ENCODE data around the gene ZFYVE9.

- TF ChIP-seq ZNF274 (IDR thresholded peaks at IDR 0.05; ENCODE audit: borderline replicate concordance, low read depth, low read length): no peak
- TF ChIP-seq CREB1 (IDR thresholded peaks at IDR 0.05): no peak
- no peak for TF ChIP-seq CREB1 (CRISPR knock-in tag; IDR thresholded peaks at IDR 0.05)
- TF ChIP-seq, protein P1, sequence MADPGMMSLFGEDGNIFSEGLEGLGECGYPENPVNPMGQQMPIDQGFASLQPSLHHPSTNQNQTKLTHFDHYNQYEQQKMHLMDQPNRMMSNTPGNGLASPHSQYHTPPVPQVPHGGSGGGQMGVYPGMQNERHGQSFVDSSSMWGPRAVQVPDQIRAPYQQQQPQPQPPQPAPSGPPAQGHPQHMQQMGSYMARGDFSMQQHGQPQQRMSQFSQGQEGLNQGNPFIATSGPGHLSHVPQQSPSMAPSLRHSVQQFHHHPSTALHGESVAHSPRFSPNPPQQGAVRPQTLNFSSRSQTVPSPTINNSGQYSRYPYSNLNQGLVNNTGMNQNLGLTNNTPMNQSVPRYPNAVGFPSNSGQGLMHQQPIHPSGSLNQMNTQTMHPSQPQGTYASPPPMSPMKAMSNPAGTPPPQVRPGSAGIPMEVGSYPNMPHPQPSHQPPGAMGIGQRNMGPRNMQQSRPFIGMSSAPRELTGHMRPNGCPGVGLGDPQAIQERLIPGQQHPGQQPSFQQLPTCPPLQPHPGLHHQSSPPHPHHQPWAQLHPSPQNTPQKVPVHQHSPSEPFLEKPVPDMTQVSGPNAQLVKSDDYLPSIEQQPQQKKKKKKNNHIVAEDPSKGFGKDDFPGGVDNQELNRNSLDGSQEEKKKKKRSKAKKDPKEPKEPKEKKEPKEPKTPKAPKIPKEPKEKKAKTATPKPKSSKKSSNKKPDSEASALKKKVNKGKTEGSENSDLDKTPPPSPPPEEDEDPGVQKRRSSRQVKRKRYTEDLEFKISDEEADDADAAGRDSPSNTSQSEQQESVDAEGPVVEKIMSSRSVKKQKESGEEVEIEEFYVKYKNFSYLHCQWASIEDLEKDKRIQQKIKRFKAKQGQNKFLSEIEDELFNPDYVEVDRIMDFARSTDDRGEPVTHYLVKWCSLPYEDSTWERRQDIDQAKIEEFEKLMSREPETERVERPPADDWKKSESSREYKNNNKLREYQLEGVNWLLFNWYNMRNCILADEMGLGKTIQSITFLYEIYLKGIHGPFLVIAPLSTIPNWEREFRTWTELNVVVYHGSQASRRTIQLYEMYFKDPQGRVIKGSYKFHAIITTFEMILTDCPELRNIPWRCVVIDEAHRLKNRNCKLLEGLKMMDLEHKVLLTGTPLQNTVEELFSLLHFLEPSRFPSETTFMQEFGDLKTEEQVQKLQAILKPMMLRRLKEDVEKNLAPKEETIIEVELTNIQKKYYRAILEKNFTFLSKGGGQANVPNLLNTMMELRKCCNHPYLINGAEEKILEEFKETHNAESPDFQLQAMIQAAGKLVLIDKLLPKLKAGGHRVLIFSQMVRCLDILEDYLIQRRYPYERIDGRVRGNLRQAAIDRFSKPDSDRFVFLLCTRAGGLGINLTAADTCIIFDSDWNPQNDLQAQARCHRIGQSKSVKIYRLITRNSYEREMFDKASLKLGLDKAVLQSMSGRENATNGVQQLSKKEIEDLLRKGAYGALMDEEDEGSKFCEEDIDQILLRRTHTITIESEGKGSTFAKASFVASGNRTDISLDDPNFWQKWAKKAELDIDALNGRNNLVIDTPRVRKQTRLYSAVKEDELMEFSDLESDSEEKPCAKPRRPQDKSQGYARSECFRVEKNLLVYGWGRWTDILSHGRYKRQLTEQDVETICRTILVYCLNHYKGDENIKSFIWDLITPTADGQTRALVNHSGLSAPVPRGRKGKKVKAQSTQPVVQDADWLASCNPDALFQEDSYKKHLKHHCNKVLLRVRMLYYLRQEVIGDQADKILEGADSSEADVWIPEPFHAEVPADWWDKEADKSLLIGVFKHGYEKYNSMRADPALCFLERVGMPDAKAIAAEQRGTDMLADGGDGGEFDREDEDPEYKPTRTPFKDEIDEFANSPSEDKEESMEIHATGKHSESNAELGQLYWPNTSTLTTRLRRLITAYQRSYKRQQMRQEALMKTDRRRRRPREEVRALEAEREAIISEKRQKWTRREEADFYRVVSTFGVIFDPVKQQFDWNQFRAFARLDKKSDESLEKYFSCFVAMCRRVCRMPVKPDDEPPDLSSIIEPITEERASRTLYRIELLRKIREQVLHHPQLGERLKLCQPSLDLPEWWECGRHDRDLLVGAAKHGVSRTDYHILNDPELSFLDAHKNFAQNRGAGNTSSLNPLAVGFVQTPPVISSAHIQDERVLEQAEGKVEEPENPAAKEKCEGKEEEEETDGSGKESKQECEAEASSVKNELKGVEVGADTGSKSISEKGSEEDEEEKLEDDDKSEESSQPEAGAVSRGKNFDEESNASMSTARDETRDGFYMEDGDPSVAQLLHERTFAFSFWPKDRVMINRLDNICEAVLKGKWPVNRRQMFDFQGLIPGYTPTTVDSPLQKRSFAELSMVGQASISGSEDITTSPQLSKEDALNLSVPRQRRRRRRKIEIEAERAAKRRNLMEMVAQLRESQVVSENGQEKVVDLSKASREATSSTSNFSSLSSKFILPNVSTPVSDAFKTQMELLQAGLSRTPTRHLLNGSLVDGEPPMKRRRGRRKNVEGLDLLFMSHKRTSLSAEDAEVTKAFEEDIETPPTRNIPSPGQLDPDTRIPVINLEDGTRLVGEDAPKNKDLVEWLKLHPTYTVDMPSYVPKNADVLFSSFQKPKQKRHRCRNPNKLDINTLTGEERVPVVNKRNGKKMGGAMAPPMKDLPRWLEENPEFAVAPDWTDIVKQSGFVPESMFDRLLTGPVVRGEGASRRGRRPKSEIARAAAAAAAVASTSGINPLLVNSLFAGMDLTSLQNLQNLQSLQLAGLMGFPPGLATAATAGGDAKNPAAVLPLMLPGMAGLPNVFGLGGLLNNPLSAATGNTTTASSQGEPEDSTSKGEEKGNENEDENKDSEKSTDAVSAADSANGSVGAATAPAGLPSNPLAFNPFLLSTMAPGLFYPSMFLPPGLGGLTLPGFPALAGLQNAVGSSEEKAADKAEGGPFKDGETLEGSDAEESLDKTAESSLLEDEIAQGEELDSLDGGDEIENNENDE (IDR thresholded peaks at IDR 0.05; ENCODE audit: low read depth, low read length): no peak
- TF ChIP-seq, protein P2, sequence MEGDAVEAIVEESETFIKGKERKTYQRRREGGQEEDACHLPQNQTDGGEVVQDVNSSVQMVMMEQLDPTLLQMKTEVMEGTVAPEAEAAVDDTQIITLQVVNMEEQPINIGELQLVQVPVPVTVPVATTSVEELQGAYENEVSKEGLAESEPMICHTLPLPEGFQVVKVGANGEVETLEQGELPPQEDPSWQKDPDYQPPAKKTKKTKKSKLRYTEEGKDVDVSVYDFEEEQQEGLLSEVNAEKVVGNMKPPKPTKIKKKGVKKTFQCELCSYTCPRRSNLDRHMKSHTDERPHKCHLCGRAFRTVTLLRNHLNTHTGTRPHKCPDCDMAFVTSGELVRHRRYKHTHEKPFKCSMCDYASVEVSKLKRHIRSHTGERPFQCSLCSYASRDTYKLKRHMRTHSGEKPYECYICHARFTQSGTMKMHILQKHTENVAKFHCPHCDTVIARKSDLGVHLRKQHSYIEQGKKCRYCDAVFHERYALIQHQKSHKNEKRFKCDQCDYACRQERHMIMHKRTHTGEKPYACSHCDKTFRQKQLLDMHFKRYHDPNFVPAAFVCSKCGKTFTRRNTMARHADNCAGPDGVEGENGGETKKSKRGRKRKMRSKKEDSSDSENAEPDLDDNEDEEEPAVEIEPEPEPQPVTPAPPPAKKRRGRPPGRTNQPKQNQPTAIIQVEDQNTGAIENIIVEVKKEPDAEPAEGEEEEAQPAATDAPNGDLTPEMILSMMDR (IDR thresholded peaks at IDR 0.05 in 2 of 3, conservative IDR thresholded peaks at IDR 0.05 in 1 of 3; ENCODE audit: insufficient read depth in 2 of 3, low read depth in 1 of 3, low read length in 3 of 3): peak in 2 of 3 experiments; percentile 25 to 29; a peak in 1 of 6 replicates
- no peak for TF ChIP-seq RFX5 (IDR thresholded peaks at IDR 0.05; ENCODE audit: low read depth, low read length)
- TF ChIP-seq HNRNPUL1 (IDR thresholded peaks at IDR 0.05; ENCODE audit: low read length): no peak
- TF ChIP-seq ZFPM2 (CRISPR knock-in tag; IDR thresholded peaks at IDR 0.05): no peak
- TF ChIP-seq BRF2 (IDR thresholded peaks at IDR 0.05; ENCODE audit: borderline replicate concordance, insufficient read depth, insufficient read length): no peak
- no peak for TF ChIP-seq JUNB (CRISPR knock-in tag; conservative IDR thresholded peaks at IDR 0.05)
- TF ChIP-seq TARDBP (IDR thresholded peaks at IDR 0.05): no peak
- TF ChIP-seq POLR2AphosphoS5 (IDR thresholded peaks at IDR 0.05; ENCODE audit: control insufficient read depth, insufficient read depth, low read depth, low read length): no peak
- no peak for TF ChIP-seq MTA1 (IDR thresholded peaks at IDR 0.05; ENCODE audit: borderline replicate concordance)
Observed at GRCh38 chr1:52190500-52191252, 48.8 kb downstream of the ZFYVE9 start.

Data from K562 (cell line).